Parathyroid adenoma (tissue), 2 donors: ENCODE measurements around the gene WDR27.

Experiments
- H2AFZ ChIP-seq: fragments of 300-600 bp; sonication (generic); one replicate; pipeline ENCODE4 v1.7.0; 2017; ENCODE audit warnings: antibody characterized with exemption, mild to moderate bottlenecking
- H3K27ac ChIP-seq: fragments of 300-600 bp; sonication (generic); one replicate; pipeline ENCODE4 v1.7.0; 2017
- H3K27me3 ChIP-seq: fragments of 300-600 bp; sonication (generic); one replicate; pipeline ENCODE4 v1.7.0; 2017; ENCODE audit warnings: low read length; ENCODE audit not compliant: control insufficient read depth, insufficient read depth
- H3K36me3 ChIP-seq: fragments of 300-600 bp; sonication (generic); one replicate; pipeline ENCODE4 v1.7.0; 2017; ENCODE audit warnings: low read length; ENCODE audit not compliant: control insufficient read depth, insufficient read depth
- H3K4me1 ChIP-seq: fragments of 300-600 bp; sonication (generic); one replicate; pipeline ENCODE4 v1.7.0; 2017; ENCODE audit warnings: control low read depth
- H3K4me2 ChIP-seq: fragments of 300-600 bp; sonication (generic); one replicate; pipeline ENCODE4 v1.7.0; 2017; ENCODE audit warnings: low read length
- H3K4me3 ChIP-seq: fragments of 300-600 bp; sonication (generic); one replicate; pipeline ENCODE4 v1.7.0; 2017; ENCODE audit warnings: low read depth, low read length
- H3K79me2 ChIP-seq: fragments of 300-600 bp; sonication (generic); one replicate; pipeline ENCODE4 v1.7.0; 2017; ENCODE audit warnings: control low read depth
- H3K9ac ChIP-seq: fragments of 300-600 bp; sonication (generic); one replicate; pipeline ENCODE4 v1.7.0; 2017; ENCODE audit warnings: mild to moderate bottlenecking
- H3K9me3 ChIP-seq: fragments of 300-600 bp; sonication (generic); one replicate; pipeline ENCODE4 v1.7.0; 2017; ENCODE audit warnings: low read length; ENCODE audit not compliant: control insufficient read depth
- TF ChIP-seq, protein P1 (sequence below): fragments of 300-600 bp; sonication (generic); IDR thresholded peaks from one replicate; pipeline ENCODE4 v1.7.0; 2017; ENCODE audit warnings: antibody characterized with exemption, mild to moderate bottlenecking
- donor health status: primary hyperparathyroidism.

Gene WDR27

GRCh38 chr6:169592558-169592957 lies 109.3 kb downstream of the WDR27 start:
- H3K27me3 ChIP-seq = no peaks in the 10 kb centered on the region
- no peaks in the 10 kb centered on the region for H3K4me1 ChIP-seq
- H3K9me3 ChIP-seq = no peaks in the 10 kb centered on the region
- no peak overlapping the region for H3K4me2 ChIP-seq
- no peaks in the 10 kb centered on the region for H3K79me2 ChIP-seq
- TF ChIP-seq, protein P1, sequence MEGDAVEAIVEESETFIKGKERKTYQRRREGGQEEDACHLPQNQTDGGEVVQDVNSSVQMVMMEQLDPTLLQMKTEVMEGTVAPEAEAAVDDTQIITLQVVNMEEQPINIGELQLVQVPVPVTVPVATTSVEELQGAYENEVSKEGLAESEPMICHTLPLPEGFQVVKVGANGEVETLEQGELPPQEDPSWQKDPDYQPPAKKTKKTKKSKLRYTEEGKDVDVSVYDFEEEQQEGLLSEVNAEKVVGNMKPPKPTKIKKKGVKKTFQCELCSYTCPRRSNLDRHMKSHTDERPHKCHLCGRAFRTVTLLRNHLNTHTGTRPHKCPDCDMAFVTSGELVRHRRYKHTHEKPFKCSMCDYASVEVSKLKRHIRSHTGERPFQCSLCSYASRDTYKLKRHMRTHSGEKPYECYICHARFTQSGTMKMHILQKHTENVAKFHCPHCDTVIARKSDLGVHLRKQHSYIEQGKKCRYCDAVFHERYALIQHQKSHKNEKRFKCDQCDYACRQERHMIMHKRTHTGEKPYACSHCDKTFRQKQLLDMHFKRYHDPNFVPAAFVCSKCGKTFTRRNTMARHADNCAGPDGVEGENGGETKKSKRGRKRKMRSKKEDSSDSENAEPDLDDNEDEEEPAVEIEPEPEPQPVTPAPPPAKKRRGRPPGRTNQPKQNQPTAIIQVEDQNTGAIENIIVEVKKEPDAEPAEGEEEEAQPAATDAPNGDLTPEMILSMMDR = no peak
- H3K36me3 ChIP-seq = no peaks in the 10 kb centered on the region
- no peak overlapping the region for H3K9ac ChIP-seq
- H2AFZ ChIP-seq = no peak overlapping the region
- H3K4me3 ChIP-seq = no peak overlapping the region
- no peak overlapping the region for H3K27ac ChIP-seq

DNA sequence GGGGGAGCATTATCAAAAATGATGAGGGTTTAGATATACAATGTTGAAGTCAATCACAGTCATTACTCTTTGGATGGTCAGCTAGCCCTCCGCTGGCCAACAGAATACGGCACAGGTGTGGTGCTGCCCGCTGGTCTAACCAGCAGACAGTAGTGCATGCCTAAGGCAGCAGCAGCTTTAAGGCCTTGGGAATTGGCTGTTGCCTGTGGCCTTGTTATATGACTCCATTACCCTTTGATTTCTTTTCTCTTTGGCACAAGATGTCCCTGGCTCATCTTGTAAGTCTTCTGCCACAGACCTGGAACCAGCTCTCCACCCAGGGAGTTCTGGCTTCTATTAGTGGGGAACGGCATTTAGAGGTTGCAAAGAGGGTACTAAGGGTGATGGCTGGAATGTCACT lies 110.2 kb downstream of the WDR27 start:
- no peaks in the 10 kb centered on the region for H3K36me3 ChIP-seq
- H3K4me2 ChIP-seq = no peak overlapping the region
- no peak overlapping the region for H2AFZ ChIP-seq
- H3K9me3 ChIP-seq = no peaks in the 10 kb centered on the region
- no peak overlapping the region for H3K9ac ChIP-seq
- H3K4me1 ChIP-seq = no peaks in the 10 kb centered on the region
- no peaks in the 10 kb centered on the region for H3K79me2 ChIP-seq
- no peak overlapping the region for H3K4me3 ChIP-seq
- no peak overlapping the region for H3K27ac ChIP-seq
- TF ChIP-seq, protein P1 = no peak
- no peaks in the 10 kb centered on the region for H3K27me3 ChIP-seq

DNA sequence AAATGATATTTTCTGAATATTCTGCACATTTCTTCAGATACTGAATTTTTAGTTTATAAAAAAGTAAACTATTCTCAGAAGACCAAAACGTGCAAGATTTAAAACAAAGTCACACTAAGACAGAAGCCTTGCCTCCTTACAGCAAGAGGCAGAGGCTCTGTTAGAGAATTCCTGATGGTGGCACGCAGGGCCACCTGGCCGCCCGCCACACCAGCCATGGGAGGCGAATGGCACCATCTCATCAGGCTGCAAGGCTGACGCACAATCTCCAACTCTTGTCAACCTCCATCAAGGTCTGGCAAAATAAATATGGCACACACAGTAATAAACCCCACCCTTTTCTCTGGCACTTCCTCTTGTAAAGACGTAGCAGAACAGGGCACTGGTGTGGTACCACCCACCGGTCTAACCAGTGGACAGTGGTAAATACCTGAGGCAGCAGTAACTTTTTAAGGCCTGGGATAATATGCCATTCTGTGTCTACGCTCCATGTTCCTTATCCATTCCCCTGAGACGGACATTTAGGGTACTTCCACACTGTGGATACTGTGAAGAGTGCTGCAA lies 111.4 kb downstream of the WDR27 start:
- no peaks in the 10 kb centered on the region for H3K36me3 ChIP-seq
- H3K27me3 ChIP-seq = no peaks in the 10 kb centered on the region
- TF ChIP-seq, protein P1 = no peak
- no peak overlapping the region for H2AFZ ChIP-seq
- no peak overlapping the region for H3K9ac ChIP-seq
- H3K4me1 ChIP-seq = no peaks in the 10 kb centered on the region
- no peaks in the 10 kb centered on the region for H3K79me2 ChIP-seq
- H3K4me3 ChIP-seq = no peak overlapping the region
- no peak overlapping the region for H3K27ac ChIP-seq
- no peak overlapping the region for H3K4me2 ChIP-seq
- H3K9me3 ChIP-seq = no peaks in the 10 kb centered on the region

DNA sequence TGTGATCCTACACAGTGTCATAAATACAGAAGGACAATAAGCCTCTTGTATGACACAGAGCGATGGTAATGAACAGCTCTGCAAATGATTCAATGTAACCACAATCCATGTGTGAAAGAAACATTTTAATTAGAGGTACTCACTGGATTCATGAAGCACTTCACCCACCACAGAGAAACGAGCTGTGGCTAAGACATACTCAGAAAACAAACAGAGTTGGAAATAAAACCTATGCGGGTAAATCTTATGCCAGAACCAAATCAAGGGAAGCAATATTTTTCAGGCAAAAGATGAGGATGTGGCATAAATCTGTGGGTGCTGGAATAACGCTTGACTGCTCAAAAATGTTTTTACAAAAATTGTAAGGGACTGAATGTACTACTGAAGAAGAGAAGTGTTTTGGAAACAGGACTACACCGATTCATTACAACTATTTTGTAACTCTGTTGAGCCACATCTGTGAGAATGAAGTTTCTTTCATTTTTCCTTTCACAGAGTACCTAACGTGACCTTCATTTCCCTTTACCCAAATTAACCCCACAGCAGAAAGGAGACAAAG lies 112.1 kb downstream of the WDR27 start:
- Histone ChIP-seq H3K27ac (no peak overlapping the region), H3K4me3 (no peak overlapping the region), H3K36me3 (no peaks in the 10 kb centered on the region), H3K9ac (no peak overlapping the region), H3K9me3 (no peaks in the 10 kb centered on the region), H3K27me3 (no peaks in the 10 kb centered on the region), H3K4me2 (no peak overlapping the region), H3K4me1 (no peaks in the 10 kb centered on the region), H2AFZ (no peak overlapping the region), H3K79me2 (no peaks in the 10 kb centered on the region)
- TF ChIP-seq, protein P1 = no peak

DNA sequence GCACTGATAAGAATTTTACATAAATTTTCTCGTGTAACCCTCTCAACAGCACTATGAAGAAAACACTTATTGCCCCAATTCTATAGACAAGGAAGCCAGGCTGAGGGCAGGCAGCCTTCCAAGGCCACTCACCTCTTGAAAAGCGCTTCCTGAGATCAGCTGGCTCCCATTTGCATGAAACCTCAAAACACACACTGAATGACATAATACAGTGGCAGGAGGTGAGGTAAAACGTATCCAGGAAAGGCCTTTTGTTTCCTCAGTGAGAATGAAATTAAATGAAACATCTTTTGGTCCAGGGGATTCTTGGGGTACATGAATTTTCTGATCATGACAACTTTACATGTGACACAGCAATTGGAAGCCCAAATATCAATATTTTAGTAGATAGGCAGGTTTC lies 112.5 kb downstream of the WDR27 start:
- Histone ChIP-seq H3K4me2 (no peak overlapping the region), H2AFZ (no peak overlapping the region), H3K9me3 (no peaks in the 10 kb centered on the region), H3K9ac (no peak overlapping the region), H3K4me3 (no peak overlapping the region), H3K4me1 (no peaks in the 10 kb centered on the region), H3K27ac (no peak overlapping the region), H3K79me2 (no peaks in the 10 kb centered on the region), H3K27me3 (no peaks in the 10 kb centered on the region), H3K36me3 (no peaks in the 10 kb centered on the region)
- TF ChIP-seq, protein P1 = no peak
